IPS-18c (cell line): Measurements from ENCODE around the gene CD28.
"Not testable (repeated sequence)": the region's sequence is repeated elsewhere in the genome, so short reads cannot be mapped to it uniquely, and the experiment has no call there.

ENCODE experiments used
- H3K4me3 ChIP-seq: 2 replicates; pipeline ENCODE4 v1.7.0; 2013; ENCODE audit warnings: low read depth, mild to moderate bottlenecking, low read length, moderate library complexity; ENCODE audit not compliant: insufficient read depth
- H3K9me3 ChIP-seq: one replicate; pipeline ENCODE4 v1.6.1; 2013; ENCODE audit warnings: mild to moderate bottlenecking, low read length, moderate library complexity; ENCODE audit not compliant: control insufficient read depth, insufficient read depth

CD28 gene

DNA sequence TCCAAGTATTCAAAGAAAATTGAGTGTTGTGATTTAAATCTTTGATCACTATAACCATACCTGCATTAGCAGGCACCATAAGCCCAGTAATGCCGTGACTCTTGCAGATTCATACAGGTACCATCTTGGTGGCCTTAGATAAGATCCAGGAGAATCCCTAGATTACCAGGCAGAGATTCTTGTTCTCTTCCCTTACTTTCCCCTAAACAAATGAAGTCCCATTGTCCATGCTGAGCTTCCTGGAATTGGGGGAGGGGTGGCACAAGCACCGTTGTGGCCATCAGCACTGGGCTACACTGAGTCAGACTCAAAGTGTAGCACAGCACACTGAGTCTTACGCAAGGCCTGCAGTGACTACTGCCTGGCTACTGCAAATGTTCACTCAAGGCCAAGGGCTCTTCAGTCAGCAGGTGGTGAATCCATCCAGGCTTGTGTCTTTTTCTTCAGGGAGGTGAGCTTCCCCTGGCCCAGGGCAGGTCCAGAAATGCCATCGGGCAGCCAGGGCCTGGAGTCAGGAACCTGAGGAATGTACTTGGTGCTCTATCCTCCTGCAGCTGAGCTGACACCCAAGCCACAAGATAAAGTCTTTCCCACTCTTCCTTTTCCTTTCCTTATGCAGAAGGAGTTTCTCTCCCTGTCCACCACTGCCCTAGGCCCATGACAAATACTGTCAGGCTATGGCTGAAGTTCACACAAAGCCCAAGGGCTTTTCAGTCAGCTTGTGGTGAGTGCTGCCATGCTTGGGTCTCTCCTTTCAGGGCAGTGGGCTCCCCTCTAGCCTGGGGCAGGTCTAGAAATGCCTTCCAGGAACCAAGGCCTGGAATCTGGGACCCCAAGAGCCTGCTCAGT lies 52.6 kb downstream of the CD28 start:
- Histone ChIP-seq H3K4me3 (no peak overlapping the region), H3K9me3 (no peaks in the 10 kb centered on the region)

DNA sequence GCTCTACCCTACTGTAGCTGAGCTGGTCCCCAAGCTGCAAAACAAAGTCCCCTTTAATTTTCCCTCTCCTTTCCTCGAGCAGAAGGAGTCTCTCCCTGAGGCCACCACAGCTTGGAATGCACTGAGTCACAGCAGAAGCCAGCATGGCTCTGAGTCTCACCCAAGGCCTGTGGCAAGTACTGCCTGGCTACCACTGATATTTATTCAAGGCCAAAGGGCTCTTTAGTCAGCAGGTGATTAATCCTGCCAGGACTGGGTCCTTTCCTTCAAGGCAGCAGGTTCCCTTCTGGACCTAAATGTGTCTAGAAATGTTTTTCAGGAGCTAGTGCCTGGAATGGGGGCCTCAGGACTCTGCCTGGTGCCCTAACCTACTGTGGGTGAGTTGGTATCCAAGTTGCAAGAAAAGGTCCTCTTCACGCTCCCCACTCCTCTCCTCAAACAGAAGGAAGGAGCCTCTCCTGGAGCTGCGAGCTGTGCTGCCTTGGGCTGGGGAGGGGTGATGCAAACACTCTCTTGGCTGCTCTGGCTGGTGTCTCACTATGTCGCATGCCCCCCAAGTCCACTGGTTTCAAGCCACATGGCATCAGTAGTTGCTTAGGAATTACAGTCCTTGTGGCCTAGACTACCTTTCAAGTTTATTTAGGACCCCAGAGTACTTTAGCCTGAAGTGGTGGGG lies 53.4 kb downstream of the CD28 start:
- Histone ChIP-seq H3K4me3 (no peak overlapping the region), H3K9me3 (no peaks in the 10 kb centered on the region)

DNA sequence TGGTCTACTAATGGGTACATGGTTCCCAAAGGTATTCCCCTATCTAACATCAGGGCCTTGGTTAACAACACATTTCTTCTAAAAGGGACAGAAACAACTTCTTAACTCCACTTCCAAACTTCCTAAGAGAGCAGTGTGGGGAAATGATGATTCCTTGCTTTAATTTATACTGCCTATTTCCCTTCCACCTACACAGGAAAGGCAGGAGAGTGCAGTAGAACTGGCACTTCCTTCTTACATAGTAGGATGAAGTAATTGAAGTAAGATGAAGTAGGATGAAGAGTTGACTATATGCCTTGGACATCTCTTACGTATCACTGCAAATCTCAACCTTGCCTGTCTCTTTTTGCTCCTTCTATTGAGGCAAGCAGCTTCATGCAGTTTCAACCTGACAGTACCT lies 54.7 kb downstream of the CD28 start:
- Histone ChIP-seq H3K4me3 (no peak overlapping the region), H3K9me3 (no peaks in the 10 kb centered on the region)

DNA sequence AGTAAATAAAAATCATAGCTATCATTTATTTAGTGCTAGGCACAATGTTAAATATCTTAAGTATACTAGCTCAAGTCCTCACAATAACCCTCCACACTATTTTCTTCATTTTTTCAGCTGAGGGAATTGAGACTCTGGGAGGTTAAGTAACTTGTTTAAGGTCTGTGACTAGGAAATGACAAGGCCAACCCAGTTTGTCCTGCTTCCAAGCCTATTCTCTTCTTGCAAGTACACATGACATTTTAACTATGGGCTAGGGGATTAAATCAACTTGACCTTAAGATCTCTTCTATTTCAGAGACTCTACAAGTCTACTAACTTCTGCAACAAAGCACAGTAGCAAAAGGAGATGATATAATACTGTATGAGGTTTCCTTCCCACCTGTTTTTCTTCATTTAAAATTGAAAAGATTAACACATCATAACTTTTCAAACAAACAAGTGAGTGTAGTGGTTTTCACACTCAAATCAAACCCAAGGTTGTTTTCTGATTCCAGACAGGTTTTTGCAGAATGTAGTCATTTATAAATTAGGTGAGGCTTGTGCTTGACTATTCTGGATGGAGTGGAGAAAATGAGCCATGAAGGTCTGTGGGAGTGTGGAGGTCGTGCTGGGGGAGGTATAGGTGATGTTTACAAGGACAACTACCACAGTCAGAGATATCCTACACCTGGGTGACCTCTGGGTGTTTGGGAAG lies 57.0 kb downstream of the CD28 start:
- Histone ChIP-seq H3K9me3 (no peaks in the 10 kb centered on the region), H3K4me3 (no peak overlapping the region)

DNA sequence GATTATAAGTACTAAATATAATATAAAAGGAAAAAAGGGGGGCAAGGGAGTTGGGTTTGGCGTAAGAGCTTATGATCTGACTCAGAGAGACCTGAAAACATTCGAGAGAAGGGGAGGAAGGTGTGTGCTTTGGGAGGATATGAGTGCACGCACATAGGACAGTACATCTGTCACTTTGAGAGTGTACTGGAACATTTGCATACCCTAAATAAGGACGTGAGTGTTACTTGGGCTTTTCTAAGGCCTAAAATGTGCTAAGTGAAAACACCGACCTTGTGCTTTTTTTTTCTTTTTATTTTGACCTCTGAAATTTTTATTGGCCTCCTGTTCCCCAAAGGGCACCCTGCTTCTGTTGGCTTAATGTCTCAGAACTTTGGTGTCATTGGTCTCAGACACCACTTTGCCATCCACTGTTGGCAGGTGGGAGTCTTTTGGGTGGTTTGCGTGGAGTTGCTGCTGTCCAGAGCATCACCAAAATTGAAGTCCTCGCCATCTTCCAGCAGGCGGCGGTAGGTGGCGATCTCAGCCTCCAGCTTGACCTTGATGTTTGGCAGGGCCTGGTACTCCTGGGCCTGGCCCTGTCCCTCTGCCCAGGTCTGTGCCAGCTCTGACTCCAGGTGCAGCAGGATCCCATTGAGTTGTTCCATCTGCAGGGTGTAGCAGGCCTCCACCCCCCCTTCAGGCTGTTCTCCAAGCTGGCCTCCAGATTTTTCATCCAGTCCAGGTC lies 57.7 kb downstream of the CD28 start:
- H3K9me3 ChIP-seq, result no peaks in the 10 kb centered on the region
- H3K4me3 ChIP-seq, result no peak overlapping the region

DNA sequence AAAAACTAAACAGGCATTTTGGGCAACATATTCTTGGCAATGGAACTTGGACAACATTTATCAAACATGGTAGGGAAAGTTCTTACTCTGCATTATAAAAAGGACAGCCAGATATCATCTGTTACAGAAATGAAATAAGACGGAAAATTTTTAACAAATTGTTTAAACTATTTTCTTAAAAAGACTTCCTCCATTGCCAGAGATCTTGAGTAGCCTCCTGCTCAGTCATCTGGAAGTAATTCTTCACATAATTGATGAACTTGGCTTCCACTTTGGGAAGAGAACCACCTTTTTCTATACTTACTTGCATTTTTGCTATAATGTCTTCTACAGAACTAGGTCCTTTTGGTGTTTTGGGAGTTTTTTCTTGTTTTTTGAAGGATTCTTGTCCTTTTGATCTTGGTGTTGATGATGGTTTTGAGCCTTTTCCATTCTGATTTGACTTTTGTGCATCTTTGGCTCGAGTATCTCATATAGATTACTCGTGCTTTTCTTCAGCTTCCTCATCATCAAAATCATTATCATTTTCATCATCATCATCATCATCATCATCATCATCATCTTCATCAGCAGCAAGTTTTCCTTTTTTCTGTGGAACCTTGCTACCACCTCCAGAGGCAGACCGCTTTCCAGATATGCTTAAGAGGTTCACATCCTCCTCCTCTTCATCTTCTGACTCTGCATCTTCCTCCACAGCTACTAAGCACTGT lies 66.2 kb downstream of the CD28 start:
- no peaks in the 10 kb centered on the region for H3K9me3 ChIP-seq
- no peak overlapping the region for H3K4me3 ChIP-seq

DNA sequence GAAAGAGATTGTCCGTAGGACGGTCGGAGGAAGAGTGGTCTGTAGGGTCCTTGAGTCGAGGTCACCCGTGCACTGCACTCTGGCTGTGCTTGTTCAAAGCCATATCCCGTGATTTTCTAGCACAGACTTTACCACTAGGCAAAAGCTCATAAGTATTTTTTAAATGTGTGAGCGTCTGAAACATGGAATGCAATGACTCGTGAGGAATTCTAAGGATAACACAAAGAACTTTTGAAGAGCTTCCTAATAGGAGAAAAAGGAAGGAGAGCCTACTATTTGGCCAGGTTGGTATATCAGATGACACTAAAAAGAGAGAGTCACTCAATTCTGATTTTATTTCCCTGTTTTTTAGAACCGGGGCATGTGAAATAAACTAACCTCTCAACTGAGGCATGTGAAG lies 68.3 kb downstream of the CD28 start:
- no peaks in the 10 kb centered on the region for H3K9me3 ChIP-seq
- H3K4me3 ChIP-seq, result no peak overlapping the region

DNA sequence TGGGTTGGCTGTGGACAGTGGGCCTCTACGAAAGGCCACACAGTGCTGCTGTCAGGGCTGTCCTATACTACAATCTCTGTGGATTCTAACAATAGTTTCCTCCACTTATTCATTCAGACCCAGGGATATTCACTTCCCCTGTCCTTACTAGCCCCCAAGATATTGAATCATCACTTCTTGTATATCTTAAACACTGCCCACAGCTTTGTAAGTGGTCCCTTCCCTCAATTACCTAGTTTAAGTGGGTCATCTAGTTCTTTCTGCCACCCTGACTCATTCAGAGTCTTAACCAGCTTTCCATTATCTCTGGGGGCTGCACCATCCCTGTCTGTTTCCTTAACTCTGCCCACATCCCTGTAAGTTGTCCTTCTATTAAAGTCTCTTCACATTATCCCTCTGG lies 69.2 kb downstream of the CD28 start:
- Histone ChIP-seq H3K9me3 (no peaks in the 10 kb centered on the region), H3K4me3 (no peak overlapping the region)

DNA sequence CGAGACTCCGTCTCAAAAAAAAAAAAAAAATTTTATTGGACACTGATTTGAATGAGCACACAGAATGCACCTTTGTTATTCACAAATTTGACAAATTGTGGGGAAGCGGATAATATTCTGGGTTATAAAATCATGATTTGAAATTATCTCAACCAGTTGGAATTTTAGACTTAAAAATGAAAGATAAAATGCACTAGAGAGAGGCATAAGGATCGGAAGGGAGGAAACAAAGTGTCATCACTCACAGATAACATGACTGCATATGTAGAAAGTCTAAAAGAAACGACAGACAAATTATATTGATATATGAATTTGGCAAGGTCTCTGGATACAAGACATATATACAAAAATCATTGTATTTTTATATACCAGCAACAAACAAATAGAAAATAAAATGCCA lies 70.6 kb downstream of the CD28 start:
- Histone ChIP-seq H3K4me3 (no peak overlapping the region), H3K9me3 (no peaks in the 10 kb centered on the region)

DNA sequence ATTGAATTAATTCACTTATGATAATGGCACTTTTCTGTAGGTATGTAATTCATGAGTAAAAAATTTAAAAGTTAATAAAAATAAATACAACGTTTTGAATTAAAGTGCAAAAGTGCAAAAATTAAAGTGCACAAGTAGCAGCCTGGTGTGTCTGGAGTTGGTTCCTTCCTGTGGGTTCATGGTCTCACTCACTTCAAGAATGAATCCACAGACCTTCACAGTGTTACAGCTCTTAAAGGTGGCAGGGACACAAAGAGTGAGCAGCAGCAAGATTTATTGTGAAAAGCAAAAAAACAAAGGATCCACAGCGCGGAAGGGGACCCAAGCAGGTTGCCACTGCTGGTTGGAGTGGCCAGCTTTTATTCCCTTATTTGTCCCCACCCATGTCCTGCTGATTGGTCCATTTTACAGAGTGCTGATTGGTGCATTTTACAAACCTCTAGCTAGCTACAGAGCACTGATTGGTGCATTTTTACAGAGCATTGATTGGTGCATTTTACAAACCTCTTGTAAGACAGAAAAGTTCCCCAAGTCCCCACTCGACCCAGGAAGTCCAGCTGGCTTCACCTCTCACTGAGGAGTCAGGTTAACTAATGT lies 73.1 kb downstream of the CD28 start:
- not testable (repeated sequence) for H3K4me3 ChIP-seq, H3K9me3 ChIP-seq

DNA sequence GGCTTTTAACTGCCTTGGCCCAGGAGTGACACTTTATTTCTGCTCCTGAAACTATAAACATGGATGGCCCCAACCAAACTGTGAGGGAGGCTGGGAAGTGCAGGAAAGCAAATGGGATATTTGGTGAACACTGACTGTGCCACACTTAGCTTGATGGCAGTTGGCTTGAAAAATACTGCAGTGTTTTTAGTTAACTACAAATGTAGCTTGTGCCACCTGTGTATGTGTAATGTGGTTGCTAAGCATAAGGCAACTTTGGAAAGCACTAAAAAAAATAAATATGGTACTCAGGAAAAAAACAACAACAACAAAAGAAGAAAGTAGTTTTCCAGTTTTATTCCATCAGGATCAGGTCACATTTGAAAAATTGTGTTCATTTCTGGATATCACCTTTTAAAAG lies 73.8 kb downstream of the CD28 start:
- Histone ChIP-seq H3K4me3 (no peak overlapping the region), H3K9me3 (no peaks in the 10 kb centered on the region)

DNA sequence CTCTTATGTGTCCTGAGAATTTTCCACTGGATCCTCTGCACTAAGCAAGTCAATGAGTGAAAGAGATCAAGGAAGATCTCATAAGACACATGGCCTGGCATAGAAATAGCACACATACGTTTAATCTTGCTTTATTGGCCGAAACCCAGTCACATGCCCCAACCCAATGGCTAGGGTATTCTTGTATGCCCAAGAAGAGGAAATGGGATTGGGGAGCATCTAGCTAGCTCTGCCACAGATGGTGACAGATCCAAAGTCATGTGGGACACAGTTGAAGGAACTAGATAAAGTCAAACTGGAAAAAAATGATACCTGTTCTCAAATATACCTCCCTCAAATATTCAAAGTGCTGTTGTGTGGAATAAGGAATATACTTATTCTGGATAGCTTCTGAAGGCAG lies 74.7 kb downstream of the CD28 start:
- Histone ChIP-seq H3K9me3 (no peaks in the 10 kb centered on the region), H3K4me3 (no peak overlapping the region)

DNA sequence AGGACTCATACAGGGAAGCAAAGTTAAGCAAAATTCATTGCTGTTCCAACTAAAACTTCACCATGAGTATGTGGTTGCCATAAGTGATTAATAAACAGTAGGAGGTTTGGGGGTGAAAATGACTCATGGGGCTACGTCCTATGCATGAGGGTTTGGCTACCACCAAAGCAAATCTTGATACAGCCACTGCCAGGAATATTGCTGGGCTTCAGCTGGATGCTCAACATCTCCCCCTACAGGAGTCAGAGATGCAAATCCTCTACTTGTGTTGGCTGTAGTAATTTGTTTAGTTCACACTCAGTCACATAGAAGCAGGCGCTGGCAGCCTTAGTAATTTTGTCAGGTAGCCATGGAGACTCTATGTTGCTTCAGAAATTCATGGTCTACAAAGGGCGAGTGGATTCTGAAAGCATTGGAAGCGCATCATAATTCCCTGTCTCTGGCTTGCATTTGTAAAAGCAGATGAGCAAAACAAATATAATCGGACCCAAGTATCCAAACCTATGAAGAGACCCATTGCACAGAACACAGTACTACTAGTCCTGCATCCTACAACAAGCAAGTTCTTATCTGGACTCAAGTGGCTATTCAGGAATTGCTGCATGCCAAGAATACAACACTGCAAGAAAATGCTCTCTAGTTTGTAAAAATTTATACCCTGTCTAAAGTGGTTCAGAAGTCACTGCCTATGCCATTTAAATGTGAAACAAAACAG lies 76.0 kb downstream of the CD28 start:
- H3K4me3 ChIP-seq, result no peak overlapping the region
- no peaks in the 10 kb centered on the region for H3K9me3 ChIP-seq

DNA sequence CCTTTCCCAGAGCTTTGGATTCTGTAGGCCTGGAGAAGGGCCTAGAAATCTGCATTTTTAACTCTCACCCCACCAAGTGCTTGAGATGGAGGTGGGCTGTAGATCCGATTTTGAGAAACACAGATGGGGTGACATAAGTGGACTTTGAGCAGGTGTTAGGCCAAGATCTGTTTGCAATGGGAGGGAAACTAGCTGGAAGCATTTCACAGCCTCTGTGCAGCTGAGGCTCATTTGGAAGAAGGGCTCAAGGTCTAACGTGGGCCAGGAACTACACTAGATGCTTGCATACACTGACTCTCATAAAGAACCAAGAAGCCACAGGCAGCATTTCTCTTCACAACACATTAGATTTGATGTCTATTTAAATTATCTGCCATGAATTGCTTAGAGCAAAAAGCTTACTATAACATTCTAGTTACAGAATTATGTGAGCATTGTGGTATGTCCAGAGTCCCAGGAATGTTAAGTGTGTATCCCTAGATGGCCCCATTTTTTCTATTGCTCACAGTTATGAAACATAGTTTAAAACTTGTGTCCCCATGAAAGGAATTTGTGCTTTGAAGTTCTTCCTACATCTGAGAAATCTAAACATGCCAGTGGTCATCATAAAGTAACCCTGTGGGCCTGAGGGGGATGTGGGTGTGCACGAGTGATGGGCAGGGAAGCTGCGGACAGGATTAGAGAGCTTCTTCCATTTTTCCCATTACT lies 77.2 kb downstream of the CD28 start:
- no peaks in the 10 kb centered on the region for H3K9me3 ChIP-seq
- no peak overlapping the region for H3K4me3 ChIP-seq

DNA sequence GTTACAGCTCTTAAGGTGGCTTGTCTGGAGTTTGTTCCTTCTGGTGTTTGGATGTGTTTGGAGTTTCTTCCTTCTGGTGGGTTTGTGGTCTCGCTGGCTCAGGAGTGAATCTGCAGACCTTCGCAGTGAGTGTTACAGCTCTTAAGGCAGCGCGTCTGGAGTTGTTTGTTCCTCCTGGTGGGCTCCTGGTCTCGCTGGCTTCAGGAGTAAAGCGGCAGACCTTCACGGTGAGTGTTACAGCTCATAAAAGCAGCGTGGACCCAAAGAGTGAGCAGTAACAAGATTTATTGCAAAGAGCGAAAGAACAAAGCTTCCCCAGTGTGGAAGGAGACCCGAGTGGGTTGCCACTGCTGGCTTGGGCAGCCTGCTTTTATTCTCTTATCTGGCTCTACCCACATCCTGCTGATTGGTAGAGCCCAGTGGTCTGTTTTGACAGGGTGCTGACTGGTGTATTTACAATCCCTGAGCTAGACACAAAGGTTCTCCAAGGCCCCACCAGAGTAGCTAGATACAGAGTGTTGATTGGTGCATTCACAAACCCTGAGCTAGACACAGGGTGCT lies 78.4 kb downstream of the CD28 start:
- not testable (repeated sequence) for H3K4me3 ChIP-seq, H3K9me3 ChIP-seq
